HepG2 (cell line): ENCODE results near the gene TMEFF1. TPM values are rescaled to one million over a fixed set of nuclear protein-coding genes. Genes with fewer than 3 reads are reported as not detected.
A peak's percentile ranks its signal among the peaks of the same experiment; 100 is the strongest.

Experiments used
- ATAC-seq: fragments of 200-7000 bp; cut with Tn5 transposase; 3 replicates; pipeline ENCODE4 v1.9.1; 2020; ENCODE audit warnings: mild to moderate bottlenecking, moderate library complexity
- BruUV-seq: library from RNA; stranded (reverse); fragments of 400-500 nt; replicated peaks from 2 replicates; lab custom pipeline; 2021; lab: Mats Ljungman, UMichigan
- CTCF ChIA-PET: fragments of 300-600 bp; formaldehyde crosslinking; extraction: SDS; loops from one replicate; lab custom pipeline; 2021; ENCODE audit warnings: low total read pairs, inconsistent platforms, low intra/inter-chr PET ratio; lab: Yijun Ruan, JAX
- POLR2A ChIA-PET: fragments of 350-600 bp; sonication (Branson Sonifier 250); formaldehyde crosslinking; loops from one replicate; lab custom pipeline; 2020; ENCODE audit warnings: antibody characterized with exemption, inconsistent platforms; lab: Yijun Ruan, JAX
- DNase-seq: peaks from one replicate; pipeline ENCODE4 v3.0.0-alpha.2; 2015; ENCODE audit warnings: low spot score
- FAIRE-seq: peaks from 3 replicates; lab custom pipeline; 2011; peaks lifted over from hg19 to GRCh38; lab: Jason Lieb, UNC
- H2AFZ ChIP-seq: one replicate; pipeline ENCODE4 v1.6.1; 2011; ENCODE audit warnings: low read length, inconsistent platforms
- H3K27ac ChIP-seq: fragments of 300-600 bp; 3 replicates; pipeline ENCODE4 v1.8.0; 2011; ENCODE audit warnings: mixed run types, mild to moderate bottlenecking, mixed read lengths, low read length, inconsistent platforms; ENCODE audit not compliant: insufficient read depth; ENCODE audit errors: extremely low read length
- H3K27me3 ChIP-seq, 2 experiments: fragments of 200-600 bp in 1 of 2; 2 replicates in 1 of 2; 3 replicates in 1 of 2; pipeline versions ENCODE4 v1.6.0 to v1.8.0; 2011; ENCODE audit warnings: low read length in 2 of 2, mild to moderate bottlenecking in 2 of 2, moderate library complexity in 2 of 2, inconsistent platforms in 1 of 2; ENCODE audit not compliant: insufficient read depth in 2 of 2, control insufficient read depth in 1 of 2
- H3K36me3 ChIP-seq, 2 experiments: fragments of 200-600 bp in 1 of 2; replicated peaks in 1 of 2; 2 replicates in 1 of 2; 3 replicates in 1 of 2; pipeline versions ENCODE4 v1.5.1 to v1.8.0; 2011; ENCODE audit warnings: low read length in 2 of 2, inconsistent platforms in 1 of 2; ENCODE audit not compliant: insufficient read depth in 2 of 2, control insufficient read depth in 1 of 2
- H3K4me1 ChIP-seq: 2 replicates; pipeline ENCODE4 v1.5.1; 2012; ENCODE audit warnings: low read length, inconsistent platforms; ENCODE audit not compliant: insufficient read depth
- H3K4me2 ChIP-seq: 2 replicates; pipeline ENCODE4 v1.6.0; 2011; ENCODE audit warnings: low read depth, low read length, inconsistent platforms
- H3K4me3 ChIP-seq, 3 experiments: fragments of 200-600 bp in 1 of 3; sonication (generic), shearing (Covaris generic) in 1 of 3; replicated peaks in 1 of 3; 2 replicates each; pipeline ENCODE4 v1.5.1; 2011 to 2016; ENCODE audit warnings: low read length in 3 of 3, inconsistent platforms in 2 of 3, low read depth in 2 of 3, mild to moderate bottlenecking in 2 of 3, control low read depth in 1 of 3, mixed read lengths in 1 of 3; ENCODE audit not compliant: insufficient read depth in 1 of 3
- H3K79me2 ChIP-seq: one replicate; pipeline ENCODE4 v1.6.1; 2011; ENCODE audit warnings: low read length, inconsistent platforms; ENCODE audit not compliant: insufficient read depth
- H3K9ac ChIP-seq: 2 replicates; pipeline ENCODE4 v1.6.0; 2011; ENCODE audit warnings: mild to moderate bottlenecking, low read depth, low read length, inconsistent platforms; ENCODE audit not compliant: insufficient read depth
- H3K9me3 ChIP-seq: 2 replicates; pipeline ENCODE4 v1.5.1; 2012; ENCODE audit warnings: mild to moderate bottlenecking, low read length
- H4K20me1 ChIP-seq: 2 replicates; pipeline ENCODE4 v1.6.0; 2011; ENCODE audit warnings: inconsistent platforms, mild to moderate bottlenecking, low read length, moderate library complexity; ENCODE audit not compliant: insufficient read depth
- AGO1 ChIP-seq: fragments of 200-400 bp; formaldehyde crosslinking; IDR thresholded peaks from 2 replicates; pipeline ENCODE4 v1.6.1; 2017; ENCODE audit warnings: mild to moderate bottlenecking, low read depth, low read length, moderate library complexity; ENCODE audit not compliant: poor library complexity, severe bottlenecking
- BCL6 ChIP-seq: IDR thresholded peaks from 2 replicates; pipeline ENCODE4 v1.6.1; 2016; ENCODE audit warnings: missing genetic modification reagents, missing compliant biosample characterization
- CEBPB ChIP-seq: IDR thresholded peaks from 2 replicates; pipeline ENCODE4 v1.6.1; 2011; ENCODE audit warnings: low read depth, low read length, improper control_type of control experiment, borderline replicate concordance
- CENPBD1 ChIP-seq: sonication (generic); formaldehyde crosslinking; IDR thresholded peaks from 2 replicates; pipeline ENCODE4 v1.8.0; 2022; ENCODE audit warnings: missing genetic modification reagents, low read depth, mild to moderate bottlenecking, borderline replicate concordance
- HES4 ChIP-seq: sonication (generic); formaldehyde crosslinking; IDR thresholded peaks from 2 replicates; pipeline ENCODE4 v1.9.0; 2021; ENCODE audit warnings: mild to moderate bottlenecking, missing genetic modification reagents, borderline replicate concordance
- HNRNPK ChIP-seq: fragments of 200-400 bp; formaldehyde crosslinking; IDR thresholded peaks from 2 replicates; pipeline ENCODE4 v1.6.1; 2018; ENCODE audit warnings: low read length, low read depth, moderate library complexity, mild to moderate bottlenecking; ENCODE audit not compliant: poor library complexity, severe bottlenecking
- PCBP1 ChIP-seq: fragments of 200-400 bp; formaldehyde crosslinking; IDR thresholded peaks from 2 replicates; pipeline ENCODE4 v1.6.1; 2017; ENCODE audit warnings: mild to moderate bottlenecking, low read depth, low read length, borderline replicate concordance
- YEATS2 ChIP-seq: sonication (generic); formaldehyde crosslinking; IDR thresholded peaks from 2 replicates; pipeline ENCODE4 v1.4.0; 2020; ENCODE audit warnings: missing genetic modification reagents, borderline replicate concordance
- ZNF225 ChIP-seq: sonication (generic); formaldehyde crosslinking; IDR thresholded peaks from 2 replicates; pipeline ENCODE4 v1.4.0; 2020; ENCODE audit warnings: mild to moderate bottlenecking, missing genetic modification reagents
- ZNF234 ChIP-seq: sonication (generic); formaldehyde crosslinking; conservative IDR thresholded peaks from 2 replicates; pipeline ENCODE4 v1.5.1; 2020; ENCODE audit warnings: mild to moderate bottlenecking, missing genetic modification reagents
- ZNF3 ChIP-seq: IDR thresholded peaks from 2 replicates; pipeline ENCODE4 v1.7.0; 2017; ENCODE audit warnings: inconsistent platforms
- ZNF329 ChIP-seq: sonication (generic); formaldehyde crosslinking; IDR thresholded peaks from 2 replicates; pipeline ENCODE4 v1.9.0; 2021; ENCODE audit warnings: low read depth, mild to moderate bottlenecking, missing genetic modification reagents
- ZNF782 ChIP-seq: sonication (generic); formaldehyde crosslinking; IDR thresholded peaks from 2 replicates; pipeline ENCODE4 v1.4.0; 2020; ENCODE audit warnings: missing genetic modification reagents, mild to moderate bottlenecking, borderline replicate concordance
- ZSCAN29 ChIP-seq: sonication (generic); formaldehyde crosslinking; conservative IDR thresholded peaks from 2 replicates; pipeline ENCODE4 v1.4.0; 2020; ENCODE audit warnings: mild to moderate bottlenecking, missing genetic modification reagents
- WGBS: methylation state at CpG from one replicate; pipeline ENCODE4 v1.1.6; 2017; ENCODE audit warnings: low lambda C conversion rate; 5-methylcytosine and 5-hydroxymethylcytosine counted together
- in situ Hi-C: cut with HindIII; loops from 2 replicates; pipeline ENCODE4 v1.10.0; 2017; ENCODE audit warnings: low pct_unique_long_range_greater_than_20kb; ENCODE audit not compliant: extremely low pct_ligation_motif_present
- intact Hi-C: fragments of 100-400 bp; cut with micrococcal nuclease; formaldehyde crosslinking; loops from one replicate; pipeline ENCODE4 v1.10.0; 2022; ENCODE audit not compliant: unreplicated experiment
- polyA plus RNA-seq, 8 experiments: library from polyadenylated mRNA; depleted of rRNA in 3 of 8; stranded (reverse) in 7 of 8; unstranded in 1 of 8; fragments of >200 nt; fragmentation: Illumina TruSeq in 4 of 8; extraction: Trizol in 4 of 8; gene quantifications; 2 replicates each; pipeline versions ENCODE4 v1.2.1 to v1.2.3, GENCODE V29; 2011 to 2016; ENCODE audit warnings: low read depth in 4 of 8, missing spikeins in 1 of 8, mixed read lengths in 1 of 8; ENCODE audit not compliant: insufficient read depth in 1 of 8
- total RNA-seq, 5 experiments: library from RNA; depleted of rRNA; stranded (reverse); fragments of >200 nt; fragmentation: Illumina TruSeq; extraction: Trizol; gene quantifications; 2 replicates each; pipeline ENCODE4 v1.2.3, GENCODE V29; 2016; ENCODE audit warnings: low read depth in 1 of 5
- TF ChIP-seq, protein P1 (sequence below): sonication (generic); formaldehyde crosslinking; IDR thresholded peaks from 2 replicates; pipeline ENCODE4 v1.5.0; 2020; ENCODE audit warnings: missing genetic modification reagents
- TF ChIP-seq, protein P2 (sequence below): sonication (generic); formaldehyde crosslinking; IDR thresholded peaks from 2 replicates; pipeline ENCODE4 v1.4.0; 2020; ENCODE audit warnings: missing genetic modification reagents

TMEFF1 gene
- total and polyA plus RNA-seq, 2 of the 13 experiments (the other 11 are each of a cell fraction or from before 2014, with no cell fraction given), result 0.87 to 1.9 TPM

- Histone ChIP-seq H3K4me2 (no peak overlapping the region), H3K4me3 (no peak overlapping the region), H4K20me1 (no peaks in the 10 kb centered on the region), H3K9ac (no peak overlapping the region), H2AFZ (no peak overlapping the region), H3K27ac (no peak overlapping the region), H3K79me2 (no peaks in the 10 kb centered on the region), H3K36me3 (no peaks in the 10 kb centered on the region), H3K9me3 (no peaks in the 10 kb centered on the region)
- FAIRE-seq (no peak), ATAC-seq (no peak)
- BruUV-seq, result no TSS peak
- CTCF ChIA-PET, result no interaction called here
- TF ChIP-seq ZNF3 (CRISPR knock-in tag), result no peak
- TF ChIP-seq CEBPB, result peak; percentile 65; the same call in 1 of the 2 replicates
- TF ChIP-seq ZSCAN29 (CRISPR knock-in tag), result no peak
- TF ChIP-seq, all 625 proteins: peak for 1
- intact Hi-C loops (no loop called here), in situ Hi-C loops (no loop called here)
- H3K27me3 ChIP-seq, result peaks cover 0 to 5% of the 10 kb centered on the region in 2 experiments; a peak in 2 of 5 replicates
- 78% methylated on average over 6 of the region's 6 CpGs for WGBS
- H3K4me1 ChIP-seq, result peaks cover 23% of the 10 kb centered on the region
- POLR2A ChIA-PET, result no interaction called here
- no peak for DNase-seq
Observed at GRCh38 chr9:100478192-100478591, 5.2 kb downstream of the TMEFF1 start.

GRCh38 chr9:100479820-100480219, 6.9 kb downstream of the TMEFF1 start:
- no peak overlapping the region for H3K4me3 ChIP-seq
- POLR2A ChIA-PET, result no interaction called here
- H3K79me2 ChIP-seq, result no peaks in the 10 kb centered on the region
- CTCF ChIA-PET, result no interaction called here
- WGBS, result 6% methylated on average over 2 of the region's 2 CpGs
- H4K20me1 ChIP-seq, result no peaks in the 10 kb centered on the region
- no peaks in the 10 kb centered on the region for H3K9me3 ChIP-seq
- intact Hi-C loops, result no loop called here
- BruUV-seq, result no TSS peak
- in situ Hi-C loops, result no loop called here
- H3K36me3 ChIP-seq, result no peaks in the 10 kb centered on the region
- H3K27ac ChIP-seq, result no peak overlapping the region
- no peaks in the 10 kb centered on the region for H3K27me3 ChIP-seq
- H2AFZ ChIP-seq, result no peak overlapping the region
- no peak overlapping the region for H3K4me2 ChIP-seq
- H3K9ac ChIP-seq, result no peak overlapping the region
- DNase-seq (no peak), FAIRE-seq (no peak), ATAC-seq (no peak)
- H3K4me1 ChIP-seq, result peaks cover 15% of the 10 kb centered on the region
- TF ChIP-seq ZNF234 (CRISPR knock-in tag), result no peak
- no peak for TF ChIP-seq ZNF782 (CRISPR knock-in tag)
- TF ChIP-seq, protein P1, sequence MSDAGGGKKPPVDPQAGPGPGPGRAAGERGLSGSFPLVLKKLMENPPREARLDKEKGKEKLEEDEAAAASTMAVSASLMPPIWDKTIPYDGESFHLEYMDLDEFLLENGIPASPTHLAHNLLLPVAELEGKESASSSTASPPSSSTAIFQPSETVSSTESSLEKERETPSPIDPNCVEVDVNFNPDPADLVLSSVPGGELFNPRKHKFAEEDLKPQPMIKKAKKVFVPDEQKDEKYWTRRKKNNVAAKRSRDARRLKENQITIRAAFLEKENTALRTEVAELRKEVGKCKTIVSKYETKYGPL, result no peak
- TF ChIP-seq CENPBD1 (CRISPR knock-in tag), result no peak
- TF ChIP-seq PCBP1, result no peak
- TF ChIP-seq ZNF225 (CRISPR knock-in tag), result no peak
- no peak for TF ChIP-seq YEATS2 (CRISPR knock-in tag)
- no peak for TF ChIP-seq HES4
- TF ChIP-seq, protein P2, sequence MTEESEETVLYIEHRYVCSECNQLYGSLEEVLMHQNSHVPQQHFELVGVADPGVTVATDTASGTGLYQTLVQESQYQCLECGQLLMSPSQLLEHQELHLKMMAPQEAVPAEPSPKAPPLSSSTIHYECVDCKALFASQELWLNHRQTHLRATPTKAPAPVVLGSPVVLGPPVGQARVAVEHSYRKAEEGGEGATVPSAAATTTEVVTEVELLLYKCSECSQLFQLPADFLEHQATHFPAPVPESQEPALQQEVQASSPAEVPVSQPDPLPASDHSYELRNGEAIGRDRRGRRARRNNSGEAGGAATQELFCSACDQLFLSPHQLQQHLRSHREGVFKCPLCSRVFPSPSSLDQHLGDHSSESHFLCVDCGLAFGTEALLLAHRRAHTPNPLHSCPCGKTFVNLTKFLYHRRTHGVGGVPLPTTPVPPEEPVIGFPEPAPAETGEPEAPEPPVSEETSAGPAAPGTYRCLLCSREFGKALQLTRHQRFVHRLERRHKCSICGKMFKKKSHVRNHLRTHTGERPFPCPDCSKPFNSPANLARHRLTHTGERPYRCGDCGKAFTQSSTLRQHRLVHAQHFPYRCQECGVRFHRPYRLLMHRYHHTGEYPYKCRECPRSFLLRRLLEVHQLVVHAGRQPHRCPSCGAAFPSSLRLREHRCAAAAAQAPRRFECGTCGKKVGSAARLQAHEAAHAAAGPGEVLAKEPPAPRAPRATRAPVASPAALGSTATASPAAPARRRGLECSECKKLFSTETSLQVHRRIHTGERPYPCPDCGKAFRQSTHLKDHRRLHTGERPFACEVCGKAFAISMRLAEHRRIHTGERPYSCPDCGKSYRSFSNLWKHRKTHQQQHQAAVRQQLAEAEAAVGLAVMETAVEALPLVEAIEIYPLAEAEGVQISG (CRISPR knock-in tag), result no peak
- no peak for TF ChIP-seq ZNF329 (CRISPR knock-in tag)
- TF ChIP-seq HNRNPK, result no peak
- TF ChIP-seq BCL6, result no peak
- no peak for TF ChIP-seq AGO1
